Measurements from ENCODE around the gene KCNN2. TPM values are rescaled to one million over a fixed set of nuclear protein-coding genes. Genes with fewer than 3 reads are reported as not detected.

The KCNN2 gene
- total RNA-seq, 1 donor from 2014 or later: 10.0 TPM

DNA sequence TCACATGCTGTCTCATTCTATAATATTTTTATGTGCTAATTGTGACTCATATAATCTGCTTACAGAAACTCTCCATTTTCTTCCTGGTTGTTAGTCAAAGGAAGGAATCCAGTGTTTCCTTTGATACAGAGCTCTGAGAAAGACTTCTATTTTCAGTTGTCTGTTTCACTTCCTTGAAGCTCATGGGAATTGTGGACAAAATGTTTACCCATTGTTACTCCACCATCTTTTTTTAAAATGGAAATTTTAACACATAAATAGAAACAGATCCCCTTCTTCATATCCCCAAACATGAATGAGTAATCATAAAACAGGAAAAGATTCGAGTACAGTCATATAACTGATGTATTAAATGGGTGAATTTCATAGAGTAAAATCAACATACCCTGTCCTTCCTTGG is 42.0 kb upstream of the KCNN2 start:
- TF ChIP-seq, protein P1, sequence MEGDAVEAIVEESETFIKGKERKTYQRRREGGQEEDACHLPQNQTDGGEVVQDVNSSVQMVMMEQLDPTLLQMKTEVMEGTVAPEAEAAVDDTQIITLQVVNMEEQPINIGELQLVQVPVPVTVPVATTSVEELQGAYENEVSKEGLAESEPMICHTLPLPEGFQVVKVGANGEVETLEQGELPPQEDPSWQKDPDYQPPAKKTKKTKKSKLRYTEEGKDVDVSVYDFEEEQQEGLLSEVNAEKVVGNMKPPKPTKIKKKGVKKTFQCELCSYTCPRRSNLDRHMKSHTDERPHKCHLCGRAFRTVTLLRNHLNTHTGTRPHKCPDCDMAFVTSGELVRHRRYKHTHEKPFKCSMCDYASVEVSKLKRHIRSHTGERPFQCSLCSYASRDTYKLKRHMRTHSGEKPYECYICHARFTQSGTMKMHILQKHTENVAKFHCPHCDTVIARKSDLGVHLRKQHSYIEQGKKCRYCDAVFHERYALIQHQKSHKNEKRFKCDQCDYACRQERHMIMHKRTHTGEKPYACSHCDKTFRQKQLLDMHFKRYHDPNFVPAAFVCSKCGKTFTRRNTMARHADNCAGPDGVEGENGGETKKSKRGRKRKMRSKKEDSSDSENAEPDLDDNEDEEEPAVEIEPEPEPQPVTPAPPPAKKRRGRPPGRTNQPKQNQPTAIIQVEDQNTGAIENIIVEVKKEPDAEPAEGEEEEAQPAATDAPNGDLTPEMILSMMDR (IDR thresholded peaks at IDR 0.05): no peak
- no peak for DNase-seq (ENCODE audit: low spot score in 2 of 2)
- intact Hi-C loops (cut with DNase I): no loop called here

GRCh38 chr5:114324282-114324681 is 37.6 kb upstream of the KCNN2 start:
- no peak for DNase-seq (ENCODE audit: low spot score in 2 of 2)
- Histone ChIP-seq H3K27ac (no peak overlapping the region), H3K27me3 (no peaks in the 10 kb centered on the region), H3K9me3 (no peaks in the 10 kb centered on the region), H3K4me3 (no peak overlapping the region), H3K36me3 (no peaks in the 10 kb centered on the region), H3K4me1 (no peaks in the 10 kb centered on the region)
- TF ChIP-seq, protein P1 (IDR thresholded peaks at IDR 0.05): no peak
- intact Hi-C loops (cut with DNase I): no loop called here

More for the DNA sequence above, 42.0 kb upstream of the KCNN2 start:
- H3K4me3 ChIP-seq: no peak overlapping the region
- no peaks in the 10 kb centered on the region for H3K36me3 ChIP-seq
- H3K27ac ChIP-seq: no peak overlapping the region
- no peaks in the 10 kb centered on the region for H3K27me3 ChIP-seq
- no peaks in the 10 kb centered on the region for H3K9me3 ChIP-seq
- H3K4me1 ChIP-seq: no peaks in the 10 kb centered on the region

DNA sequence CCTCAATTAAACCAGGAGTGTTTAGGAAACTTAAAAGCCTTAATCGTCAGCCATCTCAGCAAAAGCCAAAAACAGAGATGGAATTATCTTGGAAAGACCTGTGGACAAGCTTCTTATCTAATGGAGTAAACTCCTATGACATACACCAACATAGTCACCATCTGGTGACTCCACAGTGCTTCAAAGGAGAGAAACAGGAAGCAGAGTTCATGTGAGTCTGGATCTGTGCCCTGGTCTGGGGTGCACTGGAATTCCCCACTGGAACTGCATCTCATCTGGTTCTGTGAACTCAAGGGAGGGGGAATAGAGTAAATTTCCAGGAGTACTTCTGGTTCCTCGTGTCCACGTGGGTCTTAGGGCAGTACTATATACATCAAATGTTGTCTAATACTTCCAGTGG is 36.3 kb upstream of the KCNN2 start:
- DNase-seq (ENCODE audit: low spot score in 2 of 2): no peak
- H3K4me3 ChIP-seq: no peak overlapping the region
- H3K36me3 ChIP-seq: no peaks in the 10 kb centered on the region
- no peaks in the 10 kb centered on the region for H3K9me3 ChIP-seq
- TF ChIP-seq, protein P1 (IDR thresholded peaks at IDR 0.05): no peak
- H3K4me1 ChIP-seq: no peaks in the 10 kb centered on the region
- H3K27me3 ChIP-seq: no peaks in the 10 kb centered on the region
- H3K27ac ChIP-seq: no peak overlapping the region
- intact Hi-C loops (cut with DNase I): no loop called here

DNA sequence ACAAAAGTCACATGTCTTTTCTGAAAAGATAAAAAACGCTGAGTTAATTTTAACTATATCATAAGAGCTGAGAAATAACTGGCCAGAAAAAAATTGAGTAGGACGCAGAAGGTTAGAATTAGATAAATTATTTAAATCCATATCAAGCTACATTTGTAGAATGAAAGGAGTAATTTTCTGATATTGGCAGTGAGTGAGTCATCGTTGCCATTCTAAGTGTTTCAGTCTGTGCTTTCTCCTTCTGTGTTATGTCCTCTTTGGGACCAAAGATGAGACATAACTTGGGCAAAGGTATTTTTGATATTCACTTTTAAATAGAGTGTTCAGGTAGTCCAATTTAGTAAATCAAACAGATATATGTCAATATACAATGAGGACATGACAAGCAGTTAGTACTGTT is 34.4 kb upstream of the KCNN2 start:
- Histone ChIP-seq H3K4me1 (no peaks in the 10 kb centered on the region), H3K27me3 (no peaks in the 10 kb centered on the region), H3K36me3 (no peaks in the 10 kb centered on the region), H3K4me3 (no peak overlapping the region), H3K9me3 (no peaks in the 10 kb centered on the region), H3K27ac (no peak overlapping the region)
- TF ChIP-seq, protein P1 (IDR thresholded peaks at IDR 0.05): no peak
- intact Hi-C loops (cut with DNase I): no loop called here
- no peak for DNase-seq (ENCODE audit: low spot score in 2 of 2)

- intact Hi-C loops (cut with DNase I): no loop called here
- no peak for DNase-seq (ENCODE audit: low spot score in 2 of 2)
- no peak overlapping the region for H3K27ac ChIP-seq
- no peaks in the 10 kb centered on the region for H3K9me3 ChIP-seq
- H3K4me1 ChIP-seq: no peaks in the 10 kb centered on the region
- H3K27me3 ChIP-seq: no peaks in the 10 kb centered on the region
- TF ChIP-seq, protein P1 (IDR thresholded peaks at IDR 0.05): no peak
- no peak overlapping the region for H3K4me3 ChIP-seq
- H3K36me3 ChIP-seq: no peaks in the 10 kb centered on the region
These were observed 33.9 kb upstream of the KCNN2 start for GRCh38 chr5:114327987-114328386.

- TF ChIP-seq, protein P1 (IDR thresholded peaks at IDR 0.05): no peak
- no peaks in the 10 kb centered on the region for H3K36me3 ChIP-seq
- H3K9me3 ChIP-seq: no peaks in the 10 kb centered on the region
- no peak overlapping the region for H3K4me3 ChIP-seq
- H3K4me1 ChIP-seq: no peaks in the 10 kb centered on the region
- intact Hi-C loops (cut with DNase I): no loop called here
- no peak overlapping the region for H3K27ac ChIP-seq
- no peak for DNase-seq (ENCODE audit: low spot score in 2 of 2)
- no peaks in the 10 kb centered on the region for H3K27me3 ChIP-seq
These were observed 30.8 kb upstream of the KCNN2 start for GRCh38 chr5:114330916-114331531.
